K562 (cell line): ENCODE data around the gene CRIP1. TPM values are rescaled to one million over a fixed set of nuclear protein-coding genes. Genes with fewer than 3 reads are reported as not detected.

ENCODE experiments used
- ATAC-seq: fragments of 200-7000 bp; cut with Tn5 transposase; 3 replicates; pipeline ENCODE4 v1.9.1; 2020; ENCODE audit warnings: moderate library complexity
- BruUV-seq: library from RNA; stranded (reverse); fragments of 400-500 nt; replicated peaks from 2 replicates; lab custom pipeline; 2021; lab: Mats Ljungman, UMichigan
- CTCF ChIA-PET: fragments of 300-600 bp; formaldehyde crosslinking; extraction: SDS; loops from one replicate; lab custom pipeline; 2021; ENCODE audit warnings: low intra/inter-chr PET ratio; lab: Yijun Ruan, JAX
- POLR2A ChIA-PET: fragments of 300-600, 350-650 bp; sonication (Branson Sonifier 250); formaldehyde crosslinking; extraction: SDS; loops from one replicate; lab custom pipeline; 2021; ENCODE audit warnings: antibody characterized with exemption, inconsistent platforms; lab: Yijun Ruan, JAX
- DNase-seq, 4 experiments: peaks; one replicate each; pipeline versions ENCODE4 v3.0.0 to v3.0.0-alpha.2; 2011 to 2018; ENCODE audit warnings: low spot score in 3 of 4, mixed read lengths in 3 of 4; ENCODE audit errors: extremely low read depth in 1 of 4
- FAIRE-seq: peaks from 2 replicates; lab custom pipeline; 2011; peaks lifted over from hg19 to GRCh38; lab: Jason Lieb, UNC
- H2AFZ ChIP-seq: 2 replicates; pipeline ENCODE4 v1.6.0; 2011; ENCODE audit warnings: low read depth, low read length, control low read depth, inconsistent platforms
- H3K27ac ChIP-seq: fragments of 200-600 bp; 3 replicates; pipeline ENCODE4 v1.8.0; 2011; ENCODE audit warnings: low read depth, mild to moderate bottlenecking, control low read depth, inconsistent platforms, low read length, moderate library complexity, mixed read lengths; ENCODE audit errors: extremely low read depth
- H3K27me3 ChIP-seq, 2 experiments: fragments of 300-600 bp in 1 of 2; 2 replicates in 1 of 2; 3 replicates in 1 of 2; pipeline versions ENCODE4 v1.6.0 to v1.8.0; 2011; ENCODE audit warnings: inconsistent platforms in 2 of 2, low read length in 2 of 2, mild to moderate bottlenecking in 1 of 2, mixed read lengths in 1 of 2, moderate library complexity in 1 of 2; ENCODE audit not compliant: control insufficient read depth in 2 of 2, insufficient read depth in 2 of 2
- H3K36me3 ChIP-seq: fragments of 300-600 bp; 3 replicates; pipeline ENCODE4 v1.8.0; 2011; ENCODE audit warnings: mild to moderate bottlenecking, low read length, inconsistent platforms; ENCODE audit not compliant: control insufficient read depth, insufficient read depth
- H3K4me1 ChIP-seq, 2 experiments: fragments of 200-600 bp in 1 of 2; replicated peaks in 1 of 2; 2 replicates in 1 of 2; 3 replicates in 1 of 2; pipeline versions ENCODE4 v1.5.1 to v1.8.0; 2011; ENCODE audit warnings: inconsistent platforms in 2 of 2, low read length in 2 of 2, mild to moderate bottlenecking in 1 of 2, mixed read lengths in 1 of 2, moderate library complexity in 1 of 2; ENCODE audit not compliant: control insufficient read depth in 2 of 2, insufficient read depth in 2 of 2
- H3K4me2 ChIP-seq: 2 replicates; pipeline ENCODE4 v1.6.1; 2011; ENCODE audit warnings: low read length, control low read depth, inconsistent platforms, mixed read lengths; ENCODE audit not compliant: insufficient read depth
- H3K4me3 ChIP-seq: fragments of 200-600 bp; sonication (generic), shearing (Covaris generic); 2 replicates; pipeline ENCODE4 v1.5.1; 2016; ENCODE audit warnings: control low read depth, inconsistent platforms
- H3K79me2 ChIP-seq: fragments of 200-600 bp; 3 replicates; pipeline ENCODE4 v1.8.0; 2011; ENCODE audit warnings: low read length, inconsistent platforms; ENCODE audit not compliant: control insufficient read depth, insufficient read depth
- H3K9ac ChIP-seq, 2 experiments: 2 replicates each; pipeline versions ENCODE4 v1.6.0 to v1.6.1; 2011; ENCODE audit warnings: low read depth in 2 of 2, low read length in 2 of 2, control low read depth in 1 of 2, inconsistent platforms in 1 of 2, mild to moderate bottlenecking in 1 of 2, mixed read lengths in 1 of 2; ENCODE audit not compliant: insufficient read depth in 1 of 2
- H3K9me1 ChIP-seq: one replicate; pipeline ENCODE4 v1.6.0; 2011; ENCODE audit warnings: inconsistent platforms, mild to moderate bottlenecking, low read length, moderate library complexity; ENCODE audit not compliant: control insufficient read depth, insufficient read depth
- H3K9me3 ChIP-seq: replicated peaks from 2 replicates; pipeline ENCODE4 v1.5.1; 2011; ENCODE audit warnings: low read depth, low read length, inconsistent platforms; ENCODE audit not compliant: control insufficient read depth, insufficient read depth
- H4K20me1 ChIP-seq: replicated peaks from 2 replicates; pipeline ENCODE4 v1.6.1; 2011; ENCODE audit warnings: low read length, inconsistent platforms, mixed read lengths; ENCODE audit not compliant: control insufficient read depth, insufficient read depth
- KLF6 ChIP-seq: fragments of 250-450 bp; sonication (Bioruptor Pico); IDR thresholded peaks from 2 replicates; pipeline ENCODE4 v1.4.0; 2020; ENCODE audit warnings: mild to moderate bottlenecking, moderate library complexity, borderline replicate concordance
- MCM3 ChIP-seq: fragments of 450-650 bp; IDR thresholded peaks from 2 replicates; pipeline ENCODE4 v1.6.1; 2016
- PYGO2 ChIP-seq: fragments of 450-650 bp; IDR thresholded peaks from 2 replicates; pipeline ENCODE4 v1.6.1; 2016; ENCODE audit warnings: mild to moderate bottlenecking, missing genetic modification characterization, moderate library complexity, missing compliant biosample characterization
- ZNF121 ChIP-seq: sonication (generic); formaldehyde crosslinking; conservative IDR thresholded peaks from 2 replicates; pipeline ENCODE4 v1.8.0; 2022; ENCODE audit warnings: missing genetic modification reagents
- ZNF444 ChIP-seq: fragments of 250-450 bp; sonication (Bioruptor Pico); IDR thresholded peaks from 2 replicates; pipeline ENCODE4 v1.4.0; 2020; ENCODE audit warnings: mild to moderate bottlenecking, moderate library complexity
- ZNF780A ChIP-seq: fragments of 250-450 bp; sonication (Bioruptor Pico); IDR thresholded peaks from 2 replicates; pipeline ENCODE4 v1.5.0; 2021; ENCODE audit warnings: mild to moderate bottlenecking
- WGBS: fragments of 100-300 bp; shearing (Covaris generic); methylation state at CpG from one replicate; pipeline ENCODE4 v1.1.6; 2016; ENCODE audit warnings: low coverage, mixed read lengths; ENCODE audit not compliant: insufficient coverage; ENCODE audit errors: missing lambda C conversion rate; 5-methylcytosine and 5-hydroxymethylcytosine counted together
- in situ Hi-C: fragments of 300-500 bp; cut with MboI; formaldehyde crosslinking; loops from 4 replicates; pipeline ENCODE4 v1.15.0; 2018; ENCODE audit warnings: inconsistent platforms, mixed read lengths
- intact Hi-C: fragments of 100-400 bp; cut with micrococcal nuclease; formaldehyde crosslinking; loops from 2 replicates; pipeline ENCODE4 v1.14.2; 2022
- polyA plus RNA-seq, 8 experiments: library from polyadenylated mRNA; depleted of rRNA in 4 of 8; stranded (reverse) in 5 of 8; unstranded in 3 of 8; fragments of >200 nt; fragmentation: Nextera tagmentation in 2 of 8; fragmentation: Illumina TruSeq in 1 of 8; extraction: Ambion mirVana in 2 of 8; extraction: Trizol in 1 of 8; gene quantifications; 2 replicates each; pipeline versions ENCODE4 v1.2.1 to v1.2.3, GENCODE V29; 2011 to 2014; ENCODE audit warnings: inconsistent platforms in 1 of 8, missing spikeins in 1 of 8
- total RNA-seq, 7 experiments: library from RNA; depleted of rRNA in 6 of 7; stranded (reverse); fragments of >200 nt in 6 of 7; fragmentation: Illumina TruSeq in 2 of 7; extraction: Trizol in 2 of 7; gene quantifications; 2 replicates each; pipeline versions ENCODE4 v1.2.1 to v1.2.3, GENCODE V29; 2011 to 2021; ENCODE audit warnings: low replicate concordance in 1 of 7

CRIP1 gene
- total and polyA plus RNA-seq, 9 of the 15 experiments (the other 6 are each of a cell fraction or from before 2014, with no cell fraction given), result 0.11 to 0.58 (median 0.14) TPM; not detected in 6

DNA sequence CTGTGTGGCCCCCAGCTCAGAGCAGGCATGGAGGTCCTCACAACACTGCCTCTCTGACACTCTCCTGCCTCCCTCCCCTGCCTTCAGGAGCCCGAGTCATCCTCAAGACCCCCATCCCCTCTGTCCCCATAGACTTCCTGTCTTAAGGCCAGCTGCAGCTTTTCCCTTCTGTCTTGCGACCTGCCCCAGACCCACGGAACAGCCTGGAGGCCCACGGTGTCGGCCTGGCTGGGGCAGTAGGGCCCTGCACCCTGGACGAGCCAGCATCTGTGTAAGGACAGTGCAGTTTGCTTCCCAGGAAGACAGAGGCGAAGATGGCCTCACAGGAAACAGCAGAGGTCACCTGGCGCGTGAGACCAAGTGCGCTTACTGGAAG is 14.0 kb downstream of the CRIP1 start:
- Histone ChIP-seq H3K27ac (no peak overlapping the region), H3K36me3 (no peaks in the 10 kb centered on the region), H3K4me1 (peaks cover 0 to 48% of the 10 kb centered on the region in 2 experiments; a peak in 2 of 5 replicates), H3K79me2 (no peaks in the 10 kb centered on the region), H3K9ac (peak overlapping the region in 1 of 2 experiments; percentile 55; a peak in 2 of 4 replicates), H3K4me3 (no peak overlapping the region), H3K27me3 (peaks cover 0 to 6% of the 10 kb centered on the region in 2 experiments; a peak in 2 of 5 replicates), H4K20me1 (no peaks in the 10 kb centered on the region), H3K9me1 (no peaks in the 10 kb centered on the region), H2AFZ (no peak overlapping the region), H3K4me2 (no peak overlapping the region), H3K9me3 (no peaks in the 10 kb centered on the region)
- in situ Hi-C loops (no loop called here), intact Hi-C loops (no loop called here)
- ChIA-PET CTCF (no interaction called here), POLR2A (interaction anchor here (3.1 kb wide), 1 partner anchor 8 kb away, joined by 15 read pairs; no protein-coding TSS in a partner anchor)
- DNase-seq (no peak), ATAC-seq (no peak), FAIRE-seq (no peak)
- BruUV-seq, result no TSS peak
- WGBS, result 38% methylated on average over 9 of the region's 10 CpGs
- TF ChIP-seq MCM3 (no peak), PYGO2 (tag) (no peak), ZNF444 (CRISPR knock-in tag) (no peak)

- H3K27ac ChIP-seq, result no peak overlapping the region
- H3K9me1 ChIP-seq, result no peaks in the 10 kb centered on the region
- no peak for FAIRE-seq
- H3K4me3 ChIP-seq, result no peak overlapping the region
- BruUV-seq, result no TSS peak
- H3K79me2 ChIP-seq, result no peaks in the 10 kb centered on the region
- DNase-seq, result no peak
- in situ Hi-C loops, result no loop called here
- no peaks in the 10 kb centered on the region for H4K20me1 ChIP-seq
- peaks cover 0 to 39% of the 10 kb centered on the region in 2 experiments; a peak in 2 of 5 replicates for H3K4me1 ChIP-seq
- no peaks in the 10 kb centered on the region for H3K36me3 ChIP-seq
- TF ChIP-seq KLF6 (CRISPR knock-in tag) (no peak), ZNF780A (CRISPR knock-in tag) (no peak), ZNF121 (CRISPR knock-in tag) (peak; percentile 42; the same call in 1 of the 2 replicates)
- peaks cover 0 to 12% of the 10 kb centered on the region in 2 experiments; a peak in 2 of 5 replicates for H3K27me3 ChIP-seq
- intact Hi-C loops, result no loop called here
- no peak overlapping the region for H2AFZ ChIP-seq
- 62% methylated on average over 6 of the region's 13 CpGs for WGBS
- no peak for ATAC-seq
- ChIA-PET POLR2A (interaction anchor here (3.1 kb wide), 1 partner anchor 9 kb away, joined by 15 read pairs; no protein-coding TSS in a partner anchor), CTCF (no interaction called here)
- no peak overlapping the region for H3K4me2 ChIP-seq
- no peak overlapping the region for H3K9ac ChIP-seq
- no peaks in the 10 kb centered on the region for H3K9me3 ChIP-seq
Observed at GRCh38 chr14:105501504-105502291, 15.0 kb downstream of the CRIP1 start.
